ENCODE measurements around the gene KIF1C. TPM values are rescaled to one million over a fixed set of nuclear protein-coding genes. Genes with fewer than 3 reads are reported as not detected.

KIF1C gene
- total and polyA plus RNA-seq, 8 donors: 22.3 to 103 (median 75.4) TPM

DNA sequence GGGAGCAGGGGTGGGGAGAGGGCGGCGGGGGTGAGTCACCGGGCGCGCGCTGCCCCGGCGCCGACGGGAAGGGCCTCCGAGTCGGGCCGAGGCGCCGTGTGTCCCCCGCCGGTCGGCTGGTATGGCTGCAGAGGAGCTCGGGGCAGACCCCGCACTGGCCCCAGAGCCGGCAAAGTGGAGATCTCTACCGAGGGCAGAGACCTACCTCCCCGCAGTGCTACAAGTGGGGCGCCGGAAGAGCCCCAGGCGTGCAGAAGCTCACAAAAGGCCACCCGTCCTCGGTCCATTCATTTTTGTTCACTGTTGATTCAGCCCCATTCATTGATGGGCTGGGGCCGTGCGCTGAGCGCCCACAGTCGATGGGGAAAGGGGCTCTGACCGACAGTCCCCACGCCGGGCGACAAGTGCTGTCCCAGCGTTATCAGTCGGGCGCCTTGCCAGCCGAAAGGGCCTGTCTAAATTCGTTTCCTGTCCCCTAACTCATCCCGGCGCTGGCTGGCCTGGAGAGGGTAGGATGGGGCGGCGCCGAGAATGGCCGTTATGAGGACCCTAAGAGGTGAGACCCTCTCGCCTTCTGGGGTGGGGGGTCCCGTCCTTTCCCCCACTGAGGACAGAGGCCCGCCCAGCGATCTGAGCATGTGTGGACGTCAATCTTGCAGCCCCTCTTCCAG lies 47.5 kb upstream of the KIF1C start:
- no peak for FAIRE-seq
- intact Hi-C loops (cut with DNase I): no loop called here
- peak in 2 of 4 donors; percentile 50 to 51 for ATAC-seq
- peaks cover 0 to 17% (median 3%) of the 10 kb centered on the region in 3 donors for H3K4me1 ChIP-seq
- WGBS, 2 donors: 17% methylated on average over 50 of the region's 52 CpGs
- TF ChIP-seq, protein P1, sequence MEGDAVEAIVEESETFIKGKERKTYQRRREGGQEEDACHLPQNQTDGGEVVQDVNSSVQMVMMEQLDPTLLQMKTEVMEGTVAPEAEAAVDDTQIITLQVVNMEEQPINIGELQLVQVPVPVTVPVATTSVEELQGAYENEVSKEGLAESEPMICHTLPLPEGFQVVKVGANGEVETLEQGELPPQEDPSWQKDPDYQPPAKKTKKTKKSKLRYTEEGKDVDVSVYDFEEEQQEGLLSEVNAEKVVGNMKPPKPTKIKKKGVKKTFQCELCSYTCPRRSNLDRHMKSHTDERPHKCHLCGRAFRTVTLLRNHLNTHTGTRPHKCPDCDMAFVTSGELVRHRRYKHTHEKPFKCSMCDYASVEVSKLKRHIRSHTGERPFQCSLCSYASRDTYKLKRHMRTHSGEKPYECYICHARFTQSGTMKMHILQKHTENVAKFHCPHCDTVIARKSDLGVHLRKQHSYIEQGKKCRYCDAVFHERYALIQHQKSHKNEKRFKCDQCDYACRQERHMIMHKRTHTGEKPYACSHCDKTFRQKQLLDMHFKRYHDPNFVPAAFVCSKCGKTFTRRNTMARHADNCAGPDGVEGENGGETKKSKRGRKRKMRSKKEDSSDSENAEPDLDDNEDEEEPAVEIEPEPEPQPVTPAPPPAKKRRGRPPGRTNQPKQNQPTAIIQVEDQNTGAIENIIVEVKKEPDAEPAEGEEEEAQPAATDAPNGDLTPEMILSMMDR (IDR thresholded peaks at IDR 0.05): no peak
- H3K4me3 ChIP-seq: peak overlapping the region; percentile 94 to 100 (median 97)
- peak overlapping the region; percentile 88 to 99 (median 98) for H3K27ac ChIP-seq
- H3K9me3 ChIP-seq: no peaks in the 10 kb centered on the region
- H3K36me3 ChIP-seq: peaks cover 0 to 3% (median 0%) of the 10 kb centered on the region in 3 donors
- no peaks in the 10 kb centered on the region for H3K27me3 ChIP-seq
- DNase-seq: peak; percentile 40 to 90 (median 74)

GRCh38 chr17:4950746-4951204 lies 47.0 kb upstream of the KIF1C start, which contains the start of gene ENO3:
Gene ENO3 (plus strand): TSS chr17:4951119. CDS start chr17:4951830, 711 bp downstream.
- Histone ChIP-seq H3K27ac (peak within 1 kb of the TSS; percentile 88 to 99 (median 98)), H3K4me3 (peak within 1 kb of the TSS; percentile 94 to 100 (median 97)), H3K9me3 (no peaks in the 10 kb centered on the region), H3K36me3 (peaks cover 0 to 3% (median 0%) of the 10 kb centered on the region in 3 donors), H3K27me3 (no peaks in the 10 kb centered on the region), H3K4me1 (peaks cover 0 to 12% (median 0%) of the 10 kb centered on the region in 3 donors)
- DNase-seq (peak in 2 of 6 donors; percentile 44 to 74), FAIRE-seq (no peak), ATAC-seq (no peak)
- intact Hi-C loops (cut with DNase I): no loop called here
- WGBS, 2 donors: 56 to 60% methylated on average over 4 to 7 of the region's 7 CpGs
- TF ChIP-seq, protein P1 (IDR thresholded peaks at IDR 0.05): no peak

DNA sequence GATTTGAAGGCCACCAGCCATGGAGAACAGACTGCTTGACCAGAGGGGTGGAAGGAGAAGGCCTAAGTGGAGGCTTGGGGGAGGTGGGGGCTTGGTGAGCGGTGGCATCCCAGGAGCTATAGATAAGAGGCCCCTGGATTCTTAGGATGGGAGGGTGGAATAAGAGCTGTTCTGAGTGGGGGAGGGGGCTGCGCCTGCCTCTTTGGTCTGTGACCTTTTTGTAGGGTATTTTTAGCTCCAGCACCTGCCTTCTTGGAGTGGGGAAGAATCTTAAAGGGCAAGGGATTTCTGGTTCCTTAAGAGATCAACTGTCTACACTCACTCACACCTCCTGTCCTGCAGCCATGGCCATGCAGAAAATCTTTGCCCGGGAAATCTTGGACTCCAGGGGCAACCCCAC lies 46.3 kb upstream of the KIF1C start:
- TF ChIP-seq, protein P1 (IDR thresholded peaks at IDR 0.05): no peak
- ATAC-seq: no peak

GRCh38 chr17:4953451-4953961 lies 44.2 kb upstream of the KIF1C start:
- ATAC-seq (no peak), FAIRE-seq (no peak), DNase-seq (no peak)
- 73 to 74% methylated on average over 14 of the region's 14 CpGs for WGBS, 2 donors
- Histone ChIP-seq H3K4me1 (peaks cover 0 to 3% (median 0%) of the 10 kb centered on the region in 3 donors), H3K27ac (no peak overlapping the region), H3K27me3 (no peaks in the 10 kb centered on the region), H3K36me3 (no peaks in the 10 kb centered on the region), H3K9me3 (no peaks in the 10 kb centered on the region), H3K4me3 (no peak overlapping the region)
- TF ChIP-seq, protein P1 (IDR thresholded peaks at IDR 0.05): no peak
- intact Hi-C loops (cut with DNase I): no loop called here

More for the DNA sequence above, 46.3 kb upstream of the KIF1C start:
- H3K27me3 ChIP-seq: no peaks in the 10 kb centered on the region
- peaks cover 0 to 5% (median 0%) of the 10 kb centered on the region in 3 donors for H3K4me1 ChIP-seq
- H3K9me3 ChIP-seq: no peaks in the 10 kb centered on the region
- intact Hi-C loops (cut with DNase I): no loop called here
- H3K4me3 ChIP-seq: no peak overlapping the region
- H3K36me3 ChIP-seq: no peaks in the 10 kb centered on the region
- no peak for FAIRE-seq
- 62 to 68% methylated on average over 3 of the region's 3 CpGs for WGBS, 2 donors
- DNase-seq: peak in 1 of 6 donors; percentile 13
- H3K27ac ChIP-seq: no peak overlapping the region

Data from pancreas (tissue), 10 donors.